Stomach (tissue), 9 donors: ENCODE measurements around the gene CERKL. TPM values are rescaled to one million over a fixed set of nuclear protein-coding genes. Genes with fewer than 3 reads are reported as not detected.
A peak's percentile ranks its signal among the peaks of the same experiment; 100 is the strongest.

ENCODE experiments used
- DNase-seq, 2 donors: peaks; one replicate each; pipeline versions ENCODE4 v3.0.0 to v3.0.0-alpha.2; 2013 to 2019
- H3K27ac ChIP-seq, 5 donors: fragments of 200-600 bp in 4 of 5; sonication (generic) in 4 of 5; one replicate each; pipeline ENCODE4 v1.5.1; 2013 to 2019; ENCODE audit warnings: mild to moderate bottlenecking in 1 of 5, moderate library complexity in 1 of 5
- H3K27me3 ChIP-seq, 3 donors: fragments of 200-600 bp; sonication (generic); one replicate each; pipeline ENCODE4 v1.5.1; 2017 to 2019; ENCODE audit warnings: mixed run types in 1 of 3
- H3K36me3 ChIP-seq, 4 donors: fragments of 200-600 bp; sonication (generic); 1 replicate in 3 of 4; 2 replicates in 1 of 4; pipeline ENCODE4 v1.5.1; 2016 to 2019
- H3K4me1 ChIP-seq, 4 donors: fragments of 200-600 bp; sonication (generic); one replicate each; pipeline ENCODE4 v1.5.1; 2016 to 2019
- H3K4me3 ChIP-seq, 4 donors: fragments of 200-600 bp; sonication (generic) in 3 of 4; one replicate each; pipeline ENCODE4 v1.5.1; 2016 to 2019; ENCODE audit warnings: mild to moderate bottlenecking in 1 of 4
- H3K9me3 ChIP-seq, 4 donors: fragments of 200-600 bp; sonication (generic); one replicate each; pipeline ENCODE4 v1.5.1; 2016 to 2019
- EP300 ChIP-seq: sonication (generic); formaldehyde crosslinking; IDR thresholded peaks from one replicate; pipeline ENCODE4 v1.6.1; 2017; ENCODE audit warnings: antibody characterized with exemption
- POLR2A ChIP-seq, 4 donors: fragments of 450-650 bp; IDR thresholded peaks; one replicate each; pipeline ENCODE4 v1.6.1; 2016; ENCODE audit warnings: antibody characterized with exemption in 4 of 4, control low read depth in 2 of 4, mild to moderate bottlenecking in 1 of 4, moderate library complexity in 1 of 4
- POLR2AphosphoS5 ChIP-seq, 3 donors: sonication (generic); formaldehyde crosslinking; IDR thresholded peaks; one replicate each; pipeline ENCODE4 v1.6.1; 2016; ENCODE audit warnings: antibody characterized with exemption in 3 of 3
- WGBS, 5 donors: extraction: QIAGEN DNeasy Blood & Tissue Kit in 3 of 5; methylation state at CpG; one replicate each; pipeline versions ENCODE4 v1.1.5 to v1.1.7; 2013 to 2018; 5-methylcytosine and 5-hydroxymethylcytosine counted together
- intact Hi-C: fragments of 100-400 bp; cut with DNase I; formaldehyde crosslinking; loops from one replicate; pipeline ENCODE4 v1.15.1; 2023; ENCODE audit warnings: low total_unique reads
- polyA plus RNA-seq, 3 donors: library from polyadenylated mRNA; stranded (reverse); fragments of 200-250 nt; gene quantifications; one replicate each; pipeline ENCODE4 v1.2.3, GENCODE V29; 2013
- total RNA-seq, 5 donors: library from RNA; depleted of rRNA; stranded (reverse); fragments of >200 nt; gene quantifications; one replicate each; pipeline versions ENCODE4 v1.1.0 to v1.2.3, GENCODE V29; 2014 to 2016
- TF ChIP-seq, protein P1 (sequence below), 7 experiments: fragments of 450-650 bp in 4 of 7; fragments of 200-600 bp in 3 of 7; sonication (generic) in 3 of 7; IDR thresholded peaks; one replicate each; pipeline ENCODE4 v1.5.1; 2016 to 2019; ENCODE audit warnings: antibody characterized with exemption in 7 of 7, control low read depth in 2 of 7, mild to moderate bottlenecking in 1 of 7
- donor health status: healthy with polysubstance abuse.
- donor health status: Bipolar disorder and iron deficiency.
- donor health status: healthy.

CERKL gene
- total and polyA plus RNA-seq, 8 donors, result 0.05 to 1.3 (median 0.28) TPM; not detected in 4

DNA sequence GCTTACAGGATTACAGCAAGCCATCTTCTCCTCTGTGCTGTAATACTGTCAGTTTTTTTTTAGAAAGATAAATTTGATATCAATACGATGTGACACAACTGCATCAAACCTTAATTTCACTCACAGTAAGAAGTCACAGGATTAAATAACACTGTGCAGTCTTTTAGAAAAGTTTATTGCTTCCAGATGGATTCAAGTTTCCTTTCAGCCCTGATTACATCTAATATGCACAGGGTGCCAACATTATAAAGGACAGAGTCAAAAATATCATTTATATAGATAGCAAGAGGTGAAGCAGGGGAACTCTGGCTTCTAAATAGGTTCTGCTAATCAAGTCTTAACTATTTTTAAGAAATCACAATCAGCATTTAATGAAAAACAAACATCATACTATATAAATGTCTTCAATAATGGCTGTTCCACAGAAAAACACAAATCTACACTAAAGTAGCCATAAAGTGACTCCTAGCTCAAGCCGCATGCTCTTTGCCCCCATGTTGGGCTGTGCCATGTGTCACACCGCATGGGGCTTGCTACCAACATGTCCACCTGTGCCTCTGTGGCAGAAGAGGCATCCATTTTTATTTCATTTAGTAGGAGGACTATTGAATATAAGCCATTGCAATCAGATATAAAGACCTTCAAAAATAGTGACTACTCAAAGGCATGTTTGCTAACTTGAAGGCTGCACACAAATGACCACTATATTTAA lies 35.0 kb downstream of the CERKL start:
- Histone ChIP-seq H3K4me3 (no peak overlapping the region), H3K27me3 (no peaks in the 10 kb centered on the region), H3K9me3 (no peaks in the 10 kb centered on the region), H3K36me3 (no peaks in the 10 kb centered on the region), H3K27ac (no peak overlapping the region), H3K4me1 (no peaks in the 10 kb centered on the region)
- no peak for DNase-seq
- no peak for TF ChIP-seq POLR2AphosphoS5 (IDR thresholded peaks at IDR 0.05)
- no peak for TF ChIP-seq EP300
- TF ChIP-seq POLR2A (IDR thresholded peaks at IDR 0.05), result no peak
- TF ChIP-seq, protein P1, sequence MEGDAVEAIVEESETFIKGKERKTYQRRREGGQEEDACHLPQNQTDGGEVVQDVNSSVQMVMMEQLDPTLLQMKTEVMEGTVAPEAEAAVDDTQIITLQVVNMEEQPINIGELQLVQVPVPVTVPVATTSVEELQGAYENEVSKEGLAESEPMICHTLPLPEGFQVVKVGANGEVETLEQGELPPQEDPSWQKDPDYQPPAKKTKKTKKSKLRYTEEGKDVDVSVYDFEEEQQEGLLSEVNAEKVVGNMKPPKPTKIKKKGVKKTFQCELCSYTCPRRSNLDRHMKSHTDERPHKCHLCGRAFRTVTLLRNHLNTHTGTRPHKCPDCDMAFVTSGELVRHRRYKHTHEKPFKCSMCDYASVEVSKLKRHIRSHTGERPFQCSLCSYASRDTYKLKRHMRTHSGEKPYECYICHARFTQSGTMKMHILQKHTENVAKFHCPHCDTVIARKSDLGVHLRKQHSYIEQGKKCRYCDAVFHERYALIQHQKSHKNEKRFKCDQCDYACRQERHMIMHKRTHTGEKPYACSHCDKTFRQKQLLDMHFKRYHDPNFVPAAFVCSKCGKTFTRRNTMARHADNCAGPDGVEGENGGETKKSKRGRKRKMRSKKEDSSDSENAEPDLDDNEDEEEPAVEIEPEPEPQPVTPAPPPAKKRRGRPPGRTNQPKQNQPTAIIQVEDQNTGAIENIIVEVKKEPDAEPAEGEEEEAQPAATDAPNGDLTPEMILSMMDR (IDR thresholded peaks at IDR 0.05), result no peak
- WGBS, 5 donors, result 80 to 94% (median 87%) methylated on average over 3 of the region's 3 CpGs
- intact Hi-C loops, result no loop called here

GRCh38 chr2:181619516-181619915 lies 37.4 kb downstream of the CERKL start:
- TF ChIP-seq, protein P1 (IDR thresholded peaks at IDR 0.05), result no peak
- TF ChIP-seq POLR2AphosphoS5 (IDR thresholded peaks at IDR 0.05) (no peak), EP300 (no peak), POLR2A (IDR thresholded peaks at IDR 0.05) (no peak)
- intact Hi-C loops, result no loop called here
- Histone ChIP-seq H3K27me3 (no peaks in the 10 kb centered on the region), H3K36me3 (no peaks in the 10 kb centered on the region), H3K27ac (no peak overlapping the region), H3K9me3 (no peaks in the 10 kb centered on the region), H3K4me1 (no peaks in the 10 kb centered on the region), H3K4me3 (no peak overlapping the region)
- 44 to 57% (median 57%) methylated on average over 2 of the region's 2 CpGs for WGBS, 5 donors
- DNase-seq, result no peak

DNA sequence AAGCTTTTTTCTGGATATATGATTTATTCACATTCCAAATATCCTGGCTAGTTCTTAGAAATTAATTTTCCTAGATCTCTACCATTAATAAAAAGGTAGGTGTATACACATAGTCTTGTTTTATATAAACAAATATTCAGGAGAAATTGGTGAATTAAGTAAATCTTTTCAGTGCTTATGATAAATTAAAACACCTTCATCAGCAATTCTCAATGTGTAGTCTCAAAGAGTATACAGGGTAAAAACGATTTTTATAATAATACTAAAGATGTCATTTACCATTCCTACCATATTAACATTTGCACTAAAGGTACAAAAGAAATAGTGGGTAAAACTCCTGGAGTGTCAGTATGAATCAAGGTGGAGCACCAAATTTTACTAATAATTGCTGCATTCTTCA lies 40.2 kb downstream of the CERKL start:
- Histone ChIP-seq H3K4me1 (no peaks in the 10 kb centered on the region), H3K36me3 (no peaks in the 10 kb centered on the region), H3K27me3 (no peaks in the 10 kb centered on the region), H3K9me3 (no peaks in the 10 kb centered on the region), H3K4me3 (no peak overlapping the region), H3K27ac (no peak overlapping the region)
- intact Hi-C loops, result no loop called here
- DNase-seq, result no peak
- TF ChIP-seq, protein P1 (IDR thresholded peaks at IDR 0.05), result no peak
- TF ChIP-seq POLR2AphosphoS5 (IDR thresholded peaks at IDR 0.05) (no peak), EP300 (no peak), POLR2A (IDR thresholded peaks at IDR 0.05) (no peak)
- WGBS, 5 donors, result 52 to 68% (median 58%) methylated on average over 1 of the region's 1 CpG

- H3K36me3 ChIP-seq, result no peaks in the 10 kb centered on the region
- DNase-seq, result peak in 1 of 2 donors; percentile 20
- TF ChIP-seq, protein P1 (IDR thresholded peaks at IDR 0.05), result no peak
- no peak for TF ChIP-seq POLR2AphosphoS5 (IDR thresholded peaks at IDR 0.05)
- no peak for TF ChIP-seq POLR2A (IDR thresholded peaks at IDR 0.05)
- no peak for TF ChIP-seq EP300
- H3K9me3 ChIP-seq, result no peaks in the 10 kb centered on the region
- no peak overlapping the region for H3K27ac ChIP-seq
- intact Hi-C loops, result no loop called here
- no peak overlapping the region for H3K4me3 ChIP-seq
- no peaks in the 10 kb centered on the region for H3K4me1 ChIP-seq
- WGBS, 5 donors, result 45 to 60% (median 53%) methylated on average over 7 of the region's 7 CpGs
- no peaks in the 10 kb centered on the region for H3K27me3 ChIP-seq
Observed at GRCh38 chr2:181614874-181615638, 41.8 kb downstream of the CERKL start.
